ENCODE data around the gene RUNX1. TPM values are rescaled to one million over a fixed set of nuclear protein-coding genes. Genes with fewer than 3 reads are reported as not detected.

RUNX1 gene
- total RNA-seq, 1 donor from 2014 or later, result 2.0 TPM

DNA sequence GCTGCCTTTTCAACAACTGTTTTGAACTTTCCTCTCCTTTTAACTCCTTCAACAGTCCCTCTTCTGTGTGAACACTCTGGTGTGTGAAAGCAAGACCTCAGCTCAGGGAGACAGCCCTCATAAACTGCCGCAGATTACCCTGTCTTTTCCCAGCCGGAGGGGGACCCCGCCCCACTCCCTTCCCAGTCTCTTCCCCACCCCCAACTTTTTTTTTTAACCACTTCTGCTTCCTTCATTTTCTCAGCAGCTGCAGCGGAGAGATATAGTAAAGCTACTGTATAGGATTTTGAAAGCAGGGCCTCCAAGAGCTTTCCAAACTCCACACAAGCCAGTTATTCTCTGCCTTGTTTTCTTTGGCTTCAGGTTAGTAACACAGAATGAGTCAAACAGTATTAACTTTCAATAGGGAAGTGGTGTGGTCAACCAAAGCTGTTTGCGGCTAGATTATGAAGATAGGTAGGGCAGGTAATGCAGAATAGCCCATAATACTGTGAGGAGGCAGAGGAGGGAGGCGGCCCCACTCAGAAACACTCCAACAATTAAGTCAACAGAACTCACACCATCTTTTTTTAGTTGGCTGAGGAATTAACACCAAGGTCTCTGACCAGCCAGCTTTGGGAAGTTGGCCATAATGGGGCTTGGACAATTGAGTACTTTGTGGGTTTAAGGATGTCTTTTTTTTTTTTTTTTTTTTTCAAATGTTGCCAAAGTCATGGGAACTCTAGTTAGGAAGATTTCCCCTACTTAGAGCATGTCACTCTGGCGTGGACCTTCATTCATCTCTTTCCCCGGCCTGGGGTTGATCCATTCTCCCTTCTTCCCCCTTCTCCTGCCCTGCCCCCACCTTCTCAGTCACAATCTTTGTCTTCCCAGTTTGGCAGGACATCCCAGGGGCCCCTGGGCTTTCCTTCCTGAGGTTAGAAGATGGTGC, 203.3 kb downstream of the RUNX1 start:
- no peak for DNase-seq

DNA sequence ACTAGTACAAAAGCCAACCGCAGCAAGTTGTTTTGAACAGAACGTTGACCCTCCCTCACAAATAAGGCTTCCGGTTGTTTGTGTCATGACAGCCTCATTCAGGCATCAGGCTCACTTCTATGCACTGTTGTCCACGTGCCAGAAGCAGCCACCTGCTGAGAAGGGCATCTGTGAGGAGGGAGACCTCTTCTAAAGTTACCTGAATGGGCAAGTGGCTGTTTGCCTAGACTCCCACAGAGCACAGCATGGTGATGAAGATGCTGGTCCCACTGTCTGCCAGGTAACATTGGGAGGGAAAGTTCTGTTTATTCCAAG, 204.2 kb downstream of the RUNX1 start:
- DNase-seq, result no peak

DNA sequence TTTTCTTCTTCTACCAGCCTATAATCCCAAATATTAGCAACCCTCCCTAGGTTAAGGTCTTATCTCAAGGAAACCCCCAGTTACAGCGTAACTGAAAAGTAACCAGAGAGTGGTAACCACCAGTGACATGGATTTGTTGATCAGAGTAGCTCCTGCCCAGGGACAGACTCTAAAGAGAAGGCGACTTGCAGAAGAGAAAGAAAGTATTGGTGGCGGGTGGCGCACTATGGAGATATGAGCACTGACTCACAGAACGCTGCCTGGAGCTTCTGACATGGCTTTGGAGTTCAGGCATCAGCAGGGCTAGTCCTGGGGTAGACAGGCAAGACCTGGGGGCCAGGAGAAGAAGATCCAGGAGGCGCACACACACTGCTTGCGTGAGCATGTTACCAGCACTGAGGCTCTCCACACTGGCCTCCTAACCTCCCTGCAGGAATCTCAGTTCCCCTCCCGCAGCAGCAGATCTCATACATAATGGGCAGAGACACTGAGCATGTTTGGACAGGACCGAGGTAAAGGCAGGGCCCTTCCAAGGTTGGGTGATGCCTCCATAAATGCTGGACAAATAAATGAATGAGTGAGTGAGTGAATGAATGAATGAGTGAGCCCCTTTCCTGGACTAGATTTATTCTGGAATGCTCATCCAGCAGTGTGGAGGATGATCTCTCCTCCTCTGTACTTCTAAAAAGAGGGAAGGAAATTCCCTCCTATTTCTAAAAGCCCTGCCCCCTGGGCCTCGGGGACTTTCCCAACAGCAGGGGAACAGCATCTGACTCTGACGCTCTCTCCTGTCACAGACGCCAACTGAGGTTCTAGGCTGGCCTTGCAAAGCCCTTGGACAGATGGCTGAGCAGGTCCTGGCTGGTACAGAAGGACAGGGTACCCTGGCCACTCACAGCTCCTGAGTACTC, 204.8 kb downstream of the RUNX1 start:
- DNase-seq, result no peak

DNA sequence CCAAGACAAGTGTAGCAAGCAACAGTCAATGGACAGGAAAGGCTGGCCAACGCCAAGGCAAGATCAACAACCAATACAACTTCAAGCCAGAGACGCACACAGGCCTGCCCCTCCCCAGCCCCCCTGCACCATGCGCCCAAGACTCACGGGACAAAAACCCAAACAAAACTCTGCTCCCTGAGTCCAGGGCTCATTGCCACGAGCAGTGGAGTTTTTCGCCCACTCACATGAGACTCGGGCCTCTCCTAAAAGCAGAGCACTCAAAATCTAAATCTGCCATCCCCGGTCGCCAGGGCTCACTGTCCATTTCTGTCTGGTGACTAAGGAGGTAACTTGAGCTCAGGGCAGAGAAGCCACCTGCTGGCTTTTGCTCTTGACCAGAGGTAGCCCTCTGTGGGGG, 205.5 kb downstream of the RUNX1 start:
- DNase-seq, result no peak

DNA sequence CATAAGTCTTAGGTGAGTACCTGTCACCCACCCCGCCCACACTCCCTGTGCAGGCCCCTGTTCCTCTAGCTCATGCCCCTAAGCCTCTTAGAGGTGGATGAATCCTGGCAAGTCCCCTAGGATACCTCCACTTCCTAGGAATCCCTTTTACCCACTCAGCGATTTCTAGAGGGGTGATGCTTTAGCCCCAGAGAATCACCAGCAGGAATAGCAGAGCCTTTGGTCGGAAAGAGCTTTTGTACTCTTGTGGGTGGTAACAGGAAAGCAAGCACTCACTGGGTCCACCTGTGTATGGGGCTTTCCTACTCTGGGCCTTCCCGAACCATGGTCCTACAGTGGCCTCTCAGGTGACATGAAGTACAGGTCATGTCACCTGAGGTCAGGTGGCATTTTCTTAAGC, 207.9 kb downstream of the RUNX1 start:
- no peak for DNase-seq

DNA sequence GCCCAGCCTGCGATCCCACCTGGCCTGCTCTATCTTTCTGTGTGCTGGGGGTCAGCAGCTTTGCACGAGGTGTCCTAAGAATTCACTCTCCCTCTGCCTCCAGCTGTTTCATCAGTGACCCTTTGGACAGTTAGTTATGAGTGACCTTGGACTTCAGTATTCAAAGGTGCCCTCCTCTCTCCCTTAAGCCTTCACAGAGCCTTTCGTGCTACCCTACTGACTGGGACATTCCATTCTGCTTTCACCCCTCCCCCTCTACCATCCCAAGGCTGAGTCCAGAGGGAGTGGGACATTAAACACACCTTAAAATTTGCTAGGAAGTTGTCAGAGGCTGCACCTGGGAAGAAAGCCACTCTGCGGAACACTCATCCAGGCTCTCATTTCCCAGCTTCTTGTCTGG, 208.4 kb downstream of the RUNX1 start:
- no peak for DNase-seq

DNA sequence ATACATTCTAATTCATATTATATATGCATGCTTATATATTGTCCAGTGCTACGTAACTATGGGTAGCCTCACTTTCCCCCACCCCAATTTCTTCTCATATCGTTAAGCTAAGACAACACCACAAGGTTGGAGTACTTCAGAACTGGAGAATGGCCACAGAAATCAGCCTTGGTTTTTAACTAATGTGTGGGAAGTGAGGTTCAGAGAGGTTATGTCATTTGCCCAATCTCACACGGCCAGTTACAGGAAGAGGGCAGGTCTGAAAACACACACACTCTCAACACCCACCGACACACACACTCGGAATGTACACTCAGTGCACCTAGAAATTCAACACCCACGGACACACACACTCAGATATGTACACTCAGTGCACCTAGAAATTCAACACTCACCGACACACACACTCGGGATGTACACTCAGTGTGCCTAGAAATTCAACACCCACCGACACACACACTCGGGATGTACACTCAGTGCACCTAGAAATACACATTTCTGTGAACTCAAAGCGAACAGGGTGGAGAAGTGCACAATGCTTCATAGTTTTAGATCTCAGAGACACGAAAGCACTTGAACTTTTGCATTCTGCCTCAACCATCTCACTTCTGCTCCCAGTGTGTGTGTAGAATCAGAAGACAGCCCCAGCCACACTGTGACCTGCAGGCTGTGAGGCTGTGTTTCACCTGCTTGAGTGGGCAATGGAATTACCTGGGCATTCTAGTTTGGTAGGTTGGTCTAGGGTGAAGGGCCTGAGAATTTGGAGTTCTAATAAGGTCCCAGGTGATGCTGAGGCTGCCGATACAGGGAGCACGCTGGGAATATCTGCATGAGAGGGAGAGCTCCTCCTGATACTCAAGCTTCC, 209.9 kb downstream of the RUNX1 start:
- no peak for DNase-seq

DNA sequence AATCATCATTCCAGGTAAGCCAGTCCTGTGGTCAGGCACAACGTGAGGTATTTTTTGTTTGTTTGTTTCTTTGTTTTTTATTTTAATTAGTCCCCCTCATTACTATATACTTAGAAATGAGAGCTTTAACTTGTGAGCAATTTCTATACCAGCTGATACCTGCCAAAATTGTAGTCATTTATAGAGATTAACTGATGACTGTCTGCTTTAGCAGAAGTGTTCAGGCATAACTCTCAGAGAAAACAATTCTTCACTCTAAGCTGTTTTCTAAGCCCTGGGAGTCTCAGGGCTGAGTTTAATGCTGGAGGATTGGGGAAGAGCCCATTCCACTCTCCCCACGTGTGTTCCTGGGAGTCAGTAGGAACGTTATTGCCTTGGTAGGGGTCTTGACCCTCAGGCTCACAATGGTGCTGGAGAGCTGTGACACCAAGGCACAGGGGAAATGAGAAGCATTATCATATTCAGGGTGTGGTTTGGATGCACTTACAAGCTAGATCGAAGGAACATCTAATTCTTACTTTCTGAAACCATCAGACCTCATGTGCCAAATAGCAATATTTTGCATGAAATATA, 212.1 kb downstream of the RUNX1 start:
- DNase-seq, result no peak

DNA sequence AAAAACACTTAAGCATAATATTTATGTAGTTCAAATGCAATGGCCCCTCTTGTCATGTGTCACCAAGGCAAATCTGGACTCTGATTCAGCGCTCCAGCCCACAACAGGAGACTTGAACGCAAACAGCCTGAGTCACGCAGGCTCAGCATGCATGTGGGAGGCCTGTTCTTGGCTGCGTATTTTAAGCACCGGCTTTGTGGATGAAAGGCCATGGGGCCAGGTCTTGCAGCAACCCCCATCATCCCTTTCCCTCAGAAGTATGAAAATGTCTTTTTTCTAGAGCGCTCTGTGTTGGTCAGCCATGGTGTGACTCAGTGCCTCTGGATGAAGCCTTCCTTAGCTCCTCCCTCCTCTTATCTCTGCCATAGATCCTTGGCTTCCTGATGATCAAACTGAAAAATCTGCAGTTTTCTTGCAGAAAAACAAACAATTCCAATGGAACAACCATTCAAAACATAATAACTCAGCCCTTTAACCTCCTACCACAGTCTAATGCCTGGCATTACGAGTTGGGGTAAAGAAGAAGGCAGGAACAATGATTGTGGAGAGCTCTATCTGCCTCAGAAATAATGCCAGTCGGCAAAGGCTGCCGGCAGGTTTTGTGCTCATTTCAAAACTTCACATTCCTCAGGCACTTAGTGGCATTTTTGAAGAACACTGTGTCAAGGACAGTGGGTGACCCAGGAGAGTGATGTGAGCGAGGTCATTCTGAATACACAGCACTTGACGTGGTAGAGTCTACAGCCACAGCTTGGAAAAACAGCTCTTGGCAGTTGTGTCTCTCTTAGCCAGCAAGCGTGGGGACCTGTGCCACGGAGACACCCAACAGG, 212.8 kb downstream of the RUNX1 start:
- peak; percentile 14 for DNase-seq

DNA sequence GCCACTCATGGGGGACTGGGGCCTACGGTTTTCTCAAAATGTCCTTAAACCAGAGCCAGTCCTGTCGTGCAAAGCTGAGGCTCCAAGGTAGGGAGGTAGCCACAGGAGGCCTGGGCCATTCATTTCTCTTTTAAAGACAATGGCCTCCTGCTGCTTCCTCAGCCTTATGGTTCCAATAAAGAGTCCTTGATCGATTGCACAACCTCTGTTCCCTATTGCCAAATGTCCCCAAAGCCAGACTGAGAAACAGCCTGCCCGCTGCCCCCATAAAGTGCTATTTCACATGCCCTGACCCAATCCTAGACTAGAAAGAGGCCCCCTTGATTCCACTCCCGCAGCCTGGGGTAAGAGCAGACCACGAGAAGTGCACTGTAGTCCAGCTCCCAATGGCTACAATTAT, 213.6 kb downstream of the RUNX1 start:
- DNase-seq, result no peak

DNA sequence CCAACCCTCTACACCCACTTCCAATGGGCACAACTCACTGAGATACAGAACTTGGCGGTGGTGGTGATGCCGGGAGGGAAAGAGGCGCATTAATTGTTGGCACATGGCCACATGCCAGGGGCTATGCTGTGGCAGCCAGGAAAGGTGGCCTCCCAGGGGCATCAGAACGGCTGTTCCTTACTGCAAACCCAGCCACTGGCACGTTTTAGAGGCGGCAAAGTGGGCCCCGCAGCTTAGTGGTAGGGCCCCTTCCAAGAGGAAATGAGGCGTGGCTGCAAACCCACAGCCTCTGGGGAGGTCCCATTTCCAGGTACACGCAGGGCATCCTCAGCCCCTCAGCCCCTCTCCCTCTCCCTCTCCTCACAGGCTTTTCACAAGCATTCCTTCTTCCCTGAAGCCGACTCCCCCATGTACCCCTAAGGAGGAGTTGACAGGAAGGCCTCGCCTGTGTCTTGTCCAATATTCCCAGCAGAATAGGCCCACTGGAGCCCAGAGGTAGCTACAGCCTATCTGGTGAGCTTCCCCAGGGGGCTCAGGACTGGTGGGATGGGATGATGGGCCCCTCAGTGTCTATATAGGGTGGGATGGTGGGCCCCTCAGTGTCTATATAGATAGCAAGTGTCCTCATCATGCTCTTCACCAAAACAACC, 214.1 kb downstream of the RUNX1 start:
- no peak for DNase-seq

DNA sequence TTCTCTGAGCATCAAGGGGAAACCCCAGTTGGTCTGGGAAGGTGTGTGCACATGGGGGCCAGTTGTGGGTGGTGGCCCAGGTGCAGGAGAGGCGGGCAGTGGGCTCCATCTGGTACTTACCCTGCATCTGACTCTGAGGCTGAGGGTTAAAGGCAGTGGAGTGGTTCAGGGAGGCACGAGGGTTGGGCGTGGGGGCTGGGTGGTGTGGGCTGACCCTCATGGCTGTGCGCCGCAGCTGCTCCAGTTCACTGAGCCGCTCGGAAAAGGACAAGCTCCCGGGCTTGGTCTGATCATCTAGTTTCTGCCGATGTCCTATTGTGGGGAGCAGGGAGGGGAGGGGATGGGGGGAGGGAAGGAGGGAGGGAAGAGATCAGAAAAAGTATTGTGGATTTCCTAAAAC, 214.8 kb downstream of the RUNX1 start:
- no peak for DNase-seq

DNA sequence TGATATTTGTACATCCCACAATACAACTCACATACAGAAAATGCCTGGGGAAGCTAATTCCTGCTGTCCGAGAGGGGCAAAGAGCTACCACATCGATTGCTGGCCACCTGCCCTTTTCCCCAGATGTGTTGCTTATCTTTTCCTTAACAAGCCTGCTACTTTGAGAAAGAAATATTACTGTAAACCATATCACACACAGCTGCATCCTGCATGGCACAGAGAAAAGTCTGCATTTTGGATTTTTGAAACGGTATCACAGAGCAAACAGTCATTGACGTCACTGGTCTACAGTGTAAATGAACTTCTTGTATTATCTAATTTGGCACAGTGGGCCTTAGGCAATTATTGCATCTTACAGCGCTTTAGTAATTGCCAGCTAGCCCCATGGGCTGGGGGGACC, 215.6 kb downstream of the RUNX1 start:
- no peak for DNase-seq

DNA sequence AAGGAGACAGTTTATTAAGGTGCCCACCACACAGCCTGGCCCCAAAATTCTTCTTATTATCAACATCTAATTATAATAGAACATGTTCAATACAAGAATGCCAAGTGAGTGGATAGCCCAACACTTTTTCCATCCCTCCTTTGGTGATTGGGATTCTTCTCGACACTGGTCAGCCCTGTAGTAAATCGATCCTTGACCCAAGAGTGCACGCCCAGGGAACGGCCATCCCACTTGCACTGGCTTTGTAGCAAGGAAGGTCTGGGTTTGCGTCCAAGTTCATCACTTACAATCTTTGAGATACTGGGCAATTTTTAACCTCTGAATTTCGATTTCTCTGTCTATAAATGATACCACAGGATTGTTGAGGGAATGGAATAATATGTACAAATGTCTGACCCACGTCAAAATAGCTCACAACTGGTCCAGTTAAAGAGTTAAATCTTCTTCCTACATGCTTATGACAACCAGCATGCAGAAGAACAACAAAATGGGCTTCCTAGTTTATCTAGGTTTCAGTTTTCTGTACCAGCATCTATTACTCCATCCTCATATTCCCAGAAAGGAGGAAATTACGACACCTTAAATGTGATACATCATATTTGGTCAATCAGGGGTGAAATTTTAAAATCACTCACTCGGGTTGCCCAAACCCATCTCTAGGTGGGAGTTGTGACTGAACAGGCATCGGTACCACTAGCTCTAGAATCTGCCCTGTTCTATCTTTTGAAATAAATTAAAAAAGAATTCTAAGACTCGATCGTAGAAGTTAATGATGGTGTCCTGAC, 218.5 kb downstream of the RUNX1 start:
- no peak for DNase-seq

DNA sequence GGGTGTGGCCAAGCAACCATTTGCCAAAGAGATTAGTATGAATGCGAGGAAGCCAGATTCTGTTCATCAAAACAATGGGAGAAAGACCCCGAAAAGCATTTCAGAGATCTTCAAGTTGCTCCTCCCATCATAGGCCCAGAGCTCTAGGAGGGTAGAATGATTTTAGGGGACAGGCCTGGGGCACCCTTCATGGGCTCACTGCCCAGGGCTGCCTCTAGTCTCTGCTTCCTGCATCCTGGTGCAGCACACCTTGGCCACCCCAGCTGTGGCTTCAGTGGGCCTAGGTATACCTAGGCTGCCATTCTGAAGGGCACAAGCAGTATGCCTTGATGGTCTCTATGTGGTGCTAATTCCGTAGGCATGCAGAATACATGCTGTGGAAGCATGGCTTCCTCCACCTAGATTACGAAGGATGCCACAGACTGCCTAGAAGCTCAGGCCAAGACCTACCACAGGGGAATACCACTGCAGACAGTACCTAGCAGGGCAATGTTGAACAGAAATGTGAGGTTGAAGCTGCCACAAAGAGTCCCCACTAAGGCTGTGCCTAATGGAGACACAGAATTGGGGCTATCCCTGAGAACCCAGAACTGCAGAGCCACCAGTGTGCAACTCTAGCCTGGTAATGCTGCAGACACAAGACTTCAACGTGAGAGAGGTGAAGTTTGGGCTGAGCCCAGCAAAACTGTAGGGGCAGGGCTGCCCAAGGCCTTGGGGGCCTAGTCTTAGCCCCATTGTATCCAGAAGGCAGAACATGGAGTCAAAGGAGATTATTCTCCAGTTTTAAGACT, 221.5 kb downstream of the RUNX1 start:
- no peak for DNase-seq

DNA sequence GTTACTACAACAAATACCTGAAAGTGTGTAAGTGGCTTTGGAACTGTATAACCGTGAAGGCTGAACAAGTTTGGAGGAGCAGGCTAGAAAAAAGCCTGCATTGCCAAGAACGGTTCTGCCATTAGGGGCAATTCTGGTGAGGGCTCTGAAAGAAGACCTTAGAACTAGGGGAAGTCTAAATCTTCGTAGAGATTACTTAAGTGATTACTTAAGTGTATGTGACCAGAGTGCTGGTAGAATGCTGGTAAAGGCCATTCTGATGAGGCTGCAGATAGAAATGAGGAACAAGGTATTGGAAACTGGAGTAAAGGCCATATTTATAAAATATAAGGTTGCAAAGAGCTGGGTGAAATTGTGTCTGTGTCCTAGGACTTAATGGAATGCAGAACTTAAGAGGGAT, 222.3 kb downstream of the RUNX1 start:
- DNase-seq, result no peak

DNA sequence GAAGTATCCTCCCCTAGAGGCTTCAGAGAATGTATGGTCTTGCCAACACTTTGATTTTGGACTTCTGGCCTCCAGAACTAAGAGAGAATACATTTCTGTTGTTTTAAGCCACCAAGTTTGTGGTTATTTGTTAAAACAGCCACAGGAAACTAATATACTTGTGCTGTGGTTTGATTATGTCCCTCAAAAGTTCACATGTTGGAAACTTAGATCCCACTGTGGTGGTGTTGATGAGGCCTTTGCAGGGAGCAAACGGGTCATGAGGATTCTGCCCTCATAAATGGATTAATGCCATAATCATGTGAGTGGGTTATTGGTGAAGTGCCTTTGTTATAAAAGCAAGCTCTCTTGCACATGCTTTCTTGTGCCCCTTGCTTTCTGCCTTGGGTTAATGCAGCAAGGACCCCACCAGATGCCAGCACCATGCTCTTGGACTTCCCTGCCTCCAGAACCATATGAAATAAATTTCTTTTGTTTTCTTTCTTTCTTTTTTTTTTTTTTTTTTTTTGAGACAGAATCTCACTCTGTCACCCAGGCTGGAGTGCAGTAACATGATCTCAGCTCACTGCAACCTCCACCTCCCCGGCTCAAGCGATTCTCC, 223.1 kb downstream of the RUNX1 start:
- DNase-seq, result no peak

DNA sequence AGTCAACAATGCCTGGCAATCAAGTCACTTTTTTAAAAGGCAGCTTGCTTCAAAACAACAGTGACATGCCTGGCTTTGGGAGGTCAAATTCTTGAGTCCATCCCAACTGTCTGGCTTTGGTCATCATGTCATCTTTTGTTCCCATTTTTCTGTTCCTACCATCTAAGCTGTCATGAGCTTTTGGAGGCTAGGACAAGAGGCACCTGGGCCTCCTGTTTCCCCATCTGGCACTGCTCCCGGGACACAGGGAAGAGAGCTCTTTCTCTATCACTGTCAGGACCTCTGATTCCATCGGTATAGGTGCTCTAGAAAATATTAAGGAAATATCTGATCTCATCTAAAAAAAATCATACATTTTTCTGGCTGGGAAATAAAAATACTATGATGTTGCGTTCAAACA, 224.0 kb downstream of the RUNX1 start:
- no peak for DNase-seq

DNA sequence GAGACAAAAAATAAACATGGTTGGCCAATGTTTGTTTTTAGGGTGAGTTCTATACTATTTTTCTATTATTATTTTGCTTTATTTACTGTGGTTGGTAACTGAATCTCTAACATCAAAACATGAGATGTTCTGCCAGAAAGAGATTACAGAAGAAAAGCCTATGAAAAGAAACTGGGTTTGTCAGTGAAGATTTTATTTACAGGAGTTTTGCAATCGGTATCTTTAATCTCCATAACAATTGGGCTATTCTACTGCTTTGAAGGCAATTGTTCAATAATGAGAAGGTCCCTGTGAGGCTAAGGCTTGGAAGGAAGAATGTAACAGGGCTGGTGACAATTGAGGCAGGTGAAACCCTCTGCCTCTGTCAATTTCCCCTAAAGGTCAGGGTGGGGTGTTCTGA, 224.8 kb downstream of the RUNX1 start:
- DNase-seq, result no peak
